ENCODE data around the gene WSCD2.

The WSCD2 gene

GRCh38 chr12:108148521-108149074, 19.5 kb downstream of the WSCD2 start:
- H3K4me2 ChIP-seq (ENCODE audit: insufficient read depth, low read length), result no peak overlapping the region
- H3K9me3 ChIP-seq (ENCODE audit: insufficient read depth, low read length, severe bottlenecking), result no peaks in the 10 kb centered on the region
- no peaks in the 10 kb centered on the region for H3K4me1 ChIP-seq (ENCODE audit: insufficient read depth, low read length)
- ATAC-seq (ENCODE audit: insufficient read depth, low read depth), result no peak
- TF ChIP-seq CTCF (IDR thresholded peaks at IDR 0.05; ENCODE audit: borderline replicate concordance, extremely low read depth, low read length, poor library complexity, severe bottlenecking) (no peak), EZH2 (IDR thresholded peaks at IDR 0.05; ENCODE audit: borderline replicate concordance, low read depth, low read length, severe bottlenecking) (no peak)
- peaks cover 3% of the 10 kb centered on the region for H3K27me3 ChIP-seq (ENCODE audit: insufficient read depth, low read length, poor library complexity)
- no peak overlapping the region for H3K9ac ChIP-seq (ENCODE audit: low read depth, low read length)
- no peak overlapping the region for H2AFZ ChIP-seq (ENCODE audit: low read depth, low read length)
- no peak for DNase-seq
- no peaks in the 10 kb centered on the region for H3K79me2 ChIP-seq (ENCODE audit: insufficient read depth, low read length)
- no peak overlapping the region for H3K4me3 ChIP-seq (ENCODE audit: low read depth in 1 of 2, low read length in 2 of 2)
- no peaks in the 10 kb centered on the region for H3K36me3 ChIP-seq (ENCODE audit: insufficient read depth, low read length)
- 0 out of 2 replicates have a peak, but pooled peaks cover 2% of the 10 kb centered on the region for H4K20me1 ChIP-seq (ENCODE audit: insufficient read depth, low read length)
- no peak overlapping the region for H3K27ac ChIP-seq (ENCODE audit: low read length)

- Histone ChIP-seq H3K4me1 (ENCODE audit: insufficient read depth, low read length) (no peaks in the 10 kb centered on the region), H3K27ac (ENCODE audit: low read length) (no peak overlapping the region), H3K9ac (ENCODE audit: low read depth, low read length) (no peak overlapping the region), H2AFZ (ENCODE audit: low read depth, low read length) (no peak overlapping the region), H3K79me2 (ENCODE audit: insufficient read depth, low read length) (no peaks in the 10 kb centered on the region), H3K4me3 (ENCODE audit: low read depth in 1 of 2, low read length in 2 of 2) (no peak overlapping the region), H3K9me3 (ENCODE audit: insufficient read depth, low read length, severe bottlenecking) (no peaks in the 10 kb centered on the region), H3K4me2 (ENCODE audit: insufficient read depth, low read length) (no peak overlapping the region), H4K20me1 (ENCODE audit: insufficient read depth, low read length) (no peaks in the 10 kb centered on the region), H3K36me3 (ENCODE audit: insufficient read depth, low read length) (no peaks in the 10 kb centered on the region), H3K27me3 (ENCODE audit: insufficient read depth, low read length, poor library complexity) (peaks cover 3% of the 10 kb centered on the region)
- DNase-seq, result no peak
- ATAC-seq (ENCODE audit: insufficient read depth, low read depth), result no peak
- TF ChIP-seq CTCF (IDR thresholded peaks at IDR 0.05; ENCODE audit: borderline replicate concordance, extremely low read depth, low read length, poor library complexity, severe bottlenecking) (no peak), EZH2 (IDR thresholded peaks at IDR 0.05; ENCODE audit: borderline replicate concordance, low read depth, low read length, severe bottlenecking) (no peak)
Observed at GRCh38 chr12:108150436-108150835, 21.3 kb downstream of the WSCD2 start.

- Histone ChIP-seq H4K20me1 (ENCODE audit: insufficient read depth, low read length) (no peaks in the 10 kb centered on the region), H3K4me1 (ENCODE audit: insufficient read depth, low read length) (no peaks in the 10 kb centered on the region), H2AFZ (ENCODE audit: low read depth, low read length) (no peak overlapping the region), H3K36me3 (ENCODE audit: insufficient read depth, low read length) (no peaks in the 10 kb centered on the region), H3K79me2 (ENCODE audit: insufficient read depth, low read length) (no peaks in the 10 kb centered on the region), H3K4me3 (ENCODE audit: low read depth in 1 of 2, low read length in 2 of 2) (no peak overlapping the region), H3K9ac (ENCODE audit: low read depth, low read length) (no peak overlapping the region), H3K4me2 (ENCODE audit: insufficient read depth, low read length) (no peak overlapping the region), H3K27me3 (ENCODE audit: insufficient read depth, low read length, poor library complexity) (peaks cover 3% of the 10 kb centered on the region), H3K9me3 (ENCODE audit: insufficient read depth, low read length, severe bottlenecking) (no peaks in the 10 kb centered on the region), H3K27ac (ENCODE audit: low read length) (no peak overlapping the region)
- no peak for DNase-seq
- TF ChIP-seq EZH2 (IDR thresholded peaks at IDR 0.05; ENCODE audit: borderline replicate concordance, low read depth, low read length, severe bottlenecking) (no peak), CTCF (IDR thresholded peaks at IDR 0.05; ENCODE audit: borderline replicate concordance, extremely low read depth, low read length, poor library complexity, severe bottlenecking) (no peak)
- ATAC-seq (ENCODE audit: insufficient read depth, low read depth), result no peak
Observed at GRCh38 chr12:108151533-108152169, 22.6 kb downstream of the WSCD2 start.
